NCI-H1694 treated with DMSO at 0.1 percent for 48 hours (cell line): ENCODE measurements around the gene SCN3A.

Experiments used
- DNase-seq: peaks from one replicate; lab custom pipeline; 2025; lab: John Stamatoyannopoulos, UW

SCN3A gene

DNA sequence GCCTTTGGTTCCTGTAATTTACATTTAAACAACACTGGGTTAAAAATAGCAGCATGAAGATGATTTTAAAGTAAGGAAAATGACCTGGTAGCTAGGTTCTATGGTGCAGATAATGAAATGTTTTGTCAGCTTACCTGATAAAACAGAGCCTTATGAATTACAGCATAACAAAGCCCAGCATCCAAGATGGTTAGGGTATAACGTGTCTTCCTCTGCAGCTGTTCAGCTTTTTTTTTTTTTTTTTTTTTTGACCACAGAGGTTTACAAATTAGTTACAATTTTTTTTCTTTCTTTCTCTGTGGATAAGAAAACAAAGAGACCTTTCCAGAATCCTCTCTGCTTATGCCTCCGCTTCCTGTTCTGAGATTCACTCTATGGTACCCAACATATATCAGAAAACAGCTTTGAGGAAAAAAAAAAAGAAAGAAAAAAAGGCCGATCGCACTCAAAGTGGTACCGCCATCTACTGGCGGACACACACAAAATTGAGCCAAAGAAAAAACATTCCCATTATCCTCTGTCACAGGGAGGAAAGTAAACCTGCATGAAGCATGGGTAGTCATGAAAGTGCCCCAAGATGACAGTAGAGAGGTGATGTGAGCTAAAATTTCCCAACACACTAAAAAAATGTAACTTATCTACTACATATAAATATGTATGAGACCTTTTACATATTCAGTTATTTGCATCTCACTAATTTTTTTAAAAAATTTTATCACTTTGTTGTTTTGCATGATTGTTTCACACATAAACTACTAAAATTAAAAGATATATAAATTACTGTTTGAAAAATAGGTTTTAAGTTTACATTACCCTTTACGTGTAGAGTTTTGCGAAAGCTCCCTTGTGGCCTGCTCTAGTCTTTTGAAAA lies at the start of gene SCN3A:
Gene SCN3A (minus strand): TSS at position 362 of the 871 bp plus-strand sequence. CDS start 27,656 bp downstream, outside the sequence.
- peak; percentile 87 for DNase-seq

DNA sequence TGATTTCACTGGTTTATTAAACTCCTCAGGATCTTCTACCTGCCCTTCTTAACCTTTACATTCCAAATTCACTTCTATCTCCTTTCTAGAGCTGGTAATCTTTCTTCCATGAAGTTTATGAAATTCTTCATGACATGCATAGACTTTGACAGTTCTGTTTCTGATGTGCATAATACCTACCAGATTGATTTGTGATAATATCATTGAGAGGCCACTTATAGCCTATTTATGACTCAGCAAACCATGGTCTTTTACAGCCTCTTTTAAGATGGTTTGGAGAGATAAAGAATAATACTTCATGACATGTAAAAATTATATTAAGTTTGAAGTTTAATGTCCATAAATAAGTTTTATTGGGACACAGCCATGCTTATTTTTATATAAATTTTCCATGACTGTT lies 49.3 kb upstream of the SCN3A start:
- DNase-seq: no peak

DNA sequence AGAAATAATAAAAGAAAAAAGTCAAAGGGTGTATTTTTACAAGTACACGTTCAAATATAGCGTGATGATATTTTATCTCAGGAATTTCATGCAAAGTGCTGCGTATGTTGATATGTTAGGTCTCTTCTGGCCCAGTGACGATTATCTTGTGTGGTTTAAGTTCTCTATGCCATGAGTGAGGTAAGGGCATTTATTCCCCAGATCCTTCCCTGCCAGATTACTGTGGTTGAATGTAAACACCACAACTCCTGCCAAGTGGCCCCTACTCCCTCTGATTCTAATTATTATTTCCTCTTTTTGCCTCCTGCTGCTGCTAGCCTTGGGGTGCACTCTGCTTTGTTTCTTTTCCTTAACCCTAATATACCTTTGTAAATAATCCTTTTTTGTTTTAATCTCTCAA lies 47.5 kb upstream of the SCN3A start:
- no peak for DNase-seq

DNA sequence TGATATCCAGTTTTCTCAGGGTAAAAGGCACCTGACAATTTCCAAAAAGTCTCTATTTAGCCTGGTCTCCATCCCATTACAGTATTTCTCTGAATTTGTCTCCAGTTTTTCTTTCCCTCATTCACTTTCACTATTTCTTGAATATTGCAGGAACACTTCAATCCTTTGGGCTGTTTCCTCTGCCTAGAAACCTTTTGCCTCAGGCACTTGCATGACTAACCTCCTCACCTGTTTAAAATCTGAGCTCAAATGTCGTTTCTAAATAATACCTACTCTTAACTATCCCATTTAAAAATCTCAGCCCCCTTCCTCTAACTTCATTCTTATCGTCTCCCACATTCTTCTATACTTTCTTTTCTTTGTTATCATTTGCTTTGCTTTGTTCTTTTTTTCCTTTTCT lies 44.4 kb upstream of the SCN3A start:
- no peak for DNase-seq

DNA sequence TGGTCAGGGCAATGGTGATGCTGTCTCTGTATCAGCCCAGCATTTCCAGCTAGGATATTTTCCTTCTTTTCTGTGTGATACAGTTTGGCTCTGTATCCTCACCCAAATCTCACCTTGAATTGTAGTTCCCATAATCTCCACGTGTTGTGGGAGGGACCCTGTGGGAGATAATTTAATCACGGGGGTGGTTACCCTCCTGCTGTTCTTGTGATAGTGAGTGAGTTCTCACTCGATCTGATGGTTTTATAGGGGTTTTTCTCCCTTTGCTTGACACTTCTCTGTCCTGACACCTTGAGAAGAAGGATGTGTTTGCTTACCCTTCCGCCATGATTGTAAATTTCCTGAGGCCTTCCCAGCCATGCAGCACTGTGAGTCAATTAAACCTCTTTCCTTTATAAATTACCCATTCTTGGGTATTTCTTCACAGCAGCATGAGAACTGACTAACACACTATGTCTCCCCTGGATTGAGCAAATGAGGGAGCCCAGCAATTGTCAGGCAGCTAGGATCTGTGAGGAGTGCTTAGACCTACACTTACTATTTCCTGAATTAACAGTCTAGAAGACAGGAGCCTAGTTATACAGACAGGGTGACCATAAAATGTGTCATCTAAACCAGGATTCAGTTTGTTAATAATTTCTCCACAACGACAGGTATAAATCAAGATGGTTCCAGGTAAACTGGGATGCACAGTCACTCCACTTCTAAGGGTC lies 41.4 kb upstream of the SCN3A start:
- no peak for DNase-seq

DNA sequence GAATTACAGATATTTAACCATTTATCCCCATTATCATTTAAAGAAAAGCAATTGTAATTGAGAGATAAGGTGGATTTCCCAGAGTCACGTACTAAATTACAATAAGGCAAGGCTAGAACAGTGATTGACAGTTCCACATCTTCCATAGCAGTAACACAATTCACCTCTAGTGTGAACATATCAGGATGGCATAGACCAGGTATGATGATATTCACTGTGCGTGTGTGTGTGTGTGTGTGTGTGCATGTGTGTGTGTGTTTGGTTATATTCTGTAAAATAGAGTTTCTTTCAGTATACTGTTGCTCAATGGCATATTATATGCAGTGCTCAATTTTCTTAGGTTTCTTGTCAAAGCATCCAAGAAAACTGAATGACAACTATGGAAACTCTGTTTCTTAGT lies 37.1 kb upstream of the SCN3A start:
- DNase-seq: no peak

DNA sequence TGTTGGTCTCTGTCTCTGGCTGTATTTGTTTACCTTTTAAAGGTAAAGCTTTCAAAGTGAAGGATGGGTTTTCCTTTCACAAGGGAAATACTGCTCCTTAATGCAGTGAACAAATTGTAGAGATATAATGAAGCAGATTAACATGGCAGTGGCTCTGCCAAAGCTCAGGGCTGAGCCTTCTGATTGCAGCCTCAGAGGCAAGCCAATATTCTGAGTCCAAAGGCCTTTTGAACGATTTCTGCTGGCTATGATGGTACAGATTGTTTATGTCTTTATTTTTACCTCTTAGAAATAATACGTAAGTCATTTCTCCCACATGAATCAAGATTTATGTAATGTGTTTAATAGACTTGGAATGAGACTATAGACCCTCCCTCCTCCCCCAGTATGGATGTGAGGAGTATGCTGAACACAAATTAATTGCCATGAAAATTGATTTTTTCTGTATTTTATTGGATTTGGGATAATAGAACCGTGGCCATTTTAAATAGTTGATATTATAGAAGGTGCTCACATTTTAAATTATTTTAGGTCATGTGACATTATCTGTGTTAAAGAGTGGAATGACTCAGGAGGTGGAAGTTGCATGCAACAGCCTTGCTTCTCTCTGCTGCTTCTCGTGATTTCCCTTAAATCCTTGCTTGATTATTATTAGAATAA lies 36.1 kb upstream of the SCN3A start:
- DNase-seq: peak; percentile 58

DNA sequence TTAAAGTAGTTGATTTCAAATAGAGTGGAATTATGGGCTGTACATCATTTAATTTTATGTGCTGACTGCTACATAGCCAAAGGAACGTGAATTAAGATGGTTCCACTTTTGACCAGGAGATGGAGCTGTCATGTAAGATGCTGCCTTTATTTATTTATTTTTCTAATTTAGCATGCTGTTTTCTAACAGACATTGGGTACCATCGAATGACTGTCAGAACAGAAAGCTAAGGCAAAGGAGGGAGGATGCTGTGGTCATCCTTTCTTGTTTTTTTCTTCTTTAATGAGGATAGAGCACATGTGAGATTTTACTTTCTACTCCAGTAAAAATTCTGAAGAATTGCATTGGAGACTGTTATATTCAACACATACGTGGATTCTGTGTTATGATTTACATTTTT lies 35.4 kb upstream of the SCN3A start, which contains the start of gene SCN2A:
Gene SCN2A (plus strand): TSS at position 185 of the 400 bp plus-strand sequence. CDS start 56,410 bp downstream, outside the sequence.
- DNase-seq: peak; percentile 83

DNA sequence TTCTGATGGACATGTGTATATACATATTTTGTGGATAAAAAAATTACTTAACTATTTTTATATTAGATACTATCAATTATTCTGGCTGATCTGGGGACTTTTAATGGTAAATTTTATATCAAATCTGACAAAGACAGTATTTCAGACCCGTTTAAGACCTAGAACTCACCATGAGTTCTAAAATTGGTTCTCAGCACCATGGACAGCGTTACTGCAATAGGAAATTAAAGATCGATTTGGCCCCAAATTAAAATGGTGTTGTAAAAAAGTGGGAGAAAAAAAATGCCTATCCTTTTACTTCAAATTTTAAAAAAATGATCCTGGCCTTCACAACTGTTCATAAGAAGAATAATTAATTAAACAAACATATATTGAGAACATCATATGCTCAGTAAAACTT lies 34.4 kb upstream of the SCN3A start:
- no peak for DNase-seq

DNA sequence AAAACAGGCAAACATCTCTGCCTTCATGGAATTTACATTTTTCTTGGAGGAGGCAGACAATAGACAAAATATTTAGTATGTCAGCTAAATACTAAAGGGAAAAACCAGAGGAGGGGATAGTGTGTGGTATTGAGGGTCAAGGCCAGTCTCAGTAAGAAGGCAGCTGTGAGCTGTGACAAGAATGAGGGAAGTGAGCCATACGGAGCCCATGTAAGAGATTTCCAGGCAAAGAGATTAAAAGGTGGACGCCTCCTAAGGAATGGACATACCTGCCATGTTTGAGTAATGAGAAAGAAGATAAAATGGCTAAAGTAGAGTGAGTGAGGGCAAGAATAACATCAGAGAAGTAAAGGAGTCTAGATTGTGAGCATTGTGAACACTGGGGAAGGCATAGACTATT lies 33.2 kb upstream of the SCN3A start:
- DNase-seq: no peak

DNA sequence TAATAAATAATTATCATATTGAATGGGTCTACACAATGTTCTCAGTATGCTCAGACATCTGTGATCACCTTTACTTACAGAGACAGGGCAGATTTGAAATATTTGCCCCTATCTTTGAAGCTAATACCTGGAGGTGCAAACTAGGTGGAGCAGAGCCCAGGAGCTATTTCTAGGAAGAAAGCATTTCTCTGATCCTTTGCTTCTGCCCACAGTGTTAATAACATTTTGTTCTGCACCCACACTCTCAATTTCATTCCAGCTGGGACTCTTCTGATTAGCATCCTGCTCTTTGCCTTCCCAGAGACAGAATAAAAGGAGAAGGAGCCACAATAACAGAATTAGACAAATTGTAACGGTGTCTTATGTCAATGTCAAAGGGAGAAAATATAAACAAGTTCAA lies 23.7 kb upstream of the SCN3A start:
- DNase-seq: no peak

DNA sequence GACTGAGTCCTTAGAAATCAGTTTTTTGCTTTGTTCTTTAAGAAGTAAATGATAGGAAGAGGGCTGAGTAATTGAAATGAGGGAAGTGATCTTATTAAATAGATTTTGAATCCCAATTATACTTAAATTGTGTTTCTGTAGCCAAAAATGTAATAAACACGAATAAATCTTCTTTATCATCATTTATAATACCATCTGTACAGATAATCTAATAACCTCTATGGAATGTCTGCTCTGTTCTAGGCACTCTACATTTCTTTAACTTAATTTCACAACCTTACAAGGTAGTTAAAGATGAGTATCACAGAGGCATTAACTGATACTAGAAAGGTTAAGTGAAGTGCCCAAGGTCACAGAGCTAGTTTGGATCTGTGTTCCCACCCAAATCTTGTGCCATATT lies 21.1 kb upstream of the SCN3A start:
- DNase-seq: no peak

DNA sequence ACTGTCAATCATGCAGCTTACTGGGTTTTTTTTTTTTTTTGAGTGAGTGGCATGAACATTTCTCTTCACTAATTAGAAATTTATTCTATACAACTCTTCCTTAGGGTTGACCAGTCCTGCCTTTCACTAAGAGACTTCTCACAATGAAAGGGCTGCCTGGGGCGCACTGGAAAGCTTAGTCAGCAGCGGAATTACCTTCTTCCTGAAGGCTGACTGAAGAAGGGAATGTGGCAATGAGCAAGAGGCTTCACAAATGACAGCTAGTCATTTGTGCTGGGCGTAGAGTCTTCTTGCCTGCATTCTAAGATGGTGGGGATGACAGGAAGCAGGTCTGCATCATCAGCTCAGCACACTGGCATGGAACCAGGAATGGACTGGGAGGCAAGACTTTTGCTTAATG lies 15.6 kb upstream of the SCN3A start:
- DNase-seq: no peak

DNA sequence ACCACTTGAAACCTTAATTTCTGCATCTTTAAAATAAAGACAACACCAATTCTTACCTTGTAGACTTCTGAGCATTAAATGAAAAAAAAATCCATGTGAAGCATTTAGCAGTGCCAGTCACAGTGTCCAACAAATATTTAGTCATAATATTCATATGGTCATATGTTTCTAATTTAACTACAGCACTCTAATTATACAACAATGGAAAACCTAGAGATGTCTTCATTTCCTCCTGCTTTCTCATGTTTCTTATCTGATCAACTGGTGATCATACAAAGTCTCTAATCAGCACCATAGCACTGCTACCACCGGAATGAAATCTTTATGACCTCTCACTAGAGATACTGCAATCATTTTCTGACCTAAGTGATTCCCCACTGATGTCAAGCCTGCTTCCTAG lies 10.2 kb upstream of the SCN3A start:
- no peak for DNase-seq

DNA sequence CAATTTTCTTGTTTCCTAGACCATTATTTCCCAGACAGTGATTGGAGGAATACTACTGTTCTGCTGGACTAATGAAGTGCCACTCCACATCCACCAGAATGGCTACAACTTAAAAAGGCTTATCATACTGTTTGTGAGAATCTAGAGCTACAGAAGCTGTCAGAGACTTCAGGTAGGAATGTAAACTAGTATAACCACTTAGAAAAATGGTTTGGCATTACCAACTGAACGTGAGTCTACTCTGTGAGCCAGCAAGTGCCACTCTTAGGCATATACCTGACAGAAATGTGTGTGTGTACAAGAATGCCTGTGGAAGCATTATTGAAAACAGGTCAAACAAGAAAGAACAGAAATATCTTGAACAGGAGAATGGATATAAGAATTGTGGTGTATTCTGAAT lies 4.2 kb upstream of the SCN3A start:
- no peak for DNase-seq

DNA sequence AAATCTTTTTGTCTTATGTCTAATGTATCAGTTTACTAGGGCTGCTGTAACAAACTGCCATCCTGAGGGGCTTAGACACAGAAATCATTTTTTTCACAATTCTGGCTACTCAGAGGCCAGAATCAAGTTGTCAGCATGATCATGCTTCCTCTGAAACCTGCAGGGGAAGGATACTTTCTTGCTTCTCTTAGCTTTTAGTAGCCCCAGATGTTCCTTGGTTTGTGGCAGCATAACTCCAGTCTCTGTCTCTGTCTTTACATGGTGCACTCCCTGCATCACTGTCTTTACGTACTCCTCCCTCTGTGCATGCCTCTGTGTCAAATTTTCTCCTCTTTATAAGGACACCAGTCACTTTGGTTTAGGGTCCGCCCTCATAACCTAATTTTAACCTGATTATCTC lies 2.0 kb upstream of the SCN3A start:
- DNase-seq: no peak

DNA sequence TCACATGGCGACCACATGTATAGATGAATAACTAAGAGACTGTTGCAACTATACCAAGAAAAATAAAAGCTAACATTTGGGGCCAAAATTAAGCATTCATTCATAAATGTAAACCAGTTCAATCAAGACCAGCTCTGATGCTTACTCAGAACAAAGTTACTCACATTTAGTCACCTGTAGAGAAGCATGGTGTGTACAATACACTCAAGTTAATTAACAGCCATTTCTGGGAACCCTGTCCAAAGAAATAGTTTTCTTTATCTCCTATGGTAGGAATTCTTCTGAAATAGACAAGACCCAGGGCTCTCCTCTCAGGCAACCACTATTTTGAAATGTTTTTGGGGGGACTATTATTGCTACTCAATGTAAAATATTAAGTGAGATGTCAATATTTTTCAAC lies 1.6 kb downstream of the SCN3A start:
- DNase-seq: no peak

DNA sequence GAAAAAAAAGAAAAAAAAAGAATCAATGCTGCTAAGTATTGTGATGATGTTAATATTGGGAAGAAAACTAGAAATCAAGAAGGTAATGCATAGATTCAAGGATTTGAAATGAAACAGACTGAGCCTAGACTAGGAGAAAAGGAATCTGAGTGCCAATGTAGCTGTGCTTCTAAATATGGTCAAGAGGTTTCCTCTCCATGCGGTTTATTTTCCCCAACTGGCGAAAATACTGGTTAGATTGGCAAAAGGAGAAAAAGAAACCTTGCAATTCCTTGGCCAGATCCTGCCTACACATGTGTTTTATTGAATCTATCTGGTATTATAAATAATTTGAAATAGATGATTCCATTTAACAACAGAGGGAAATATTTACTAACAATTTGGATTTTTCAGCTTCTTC lies 5.7 kb downstream of the SCN3A start:
- no peak for DNase-seq

DNA sequence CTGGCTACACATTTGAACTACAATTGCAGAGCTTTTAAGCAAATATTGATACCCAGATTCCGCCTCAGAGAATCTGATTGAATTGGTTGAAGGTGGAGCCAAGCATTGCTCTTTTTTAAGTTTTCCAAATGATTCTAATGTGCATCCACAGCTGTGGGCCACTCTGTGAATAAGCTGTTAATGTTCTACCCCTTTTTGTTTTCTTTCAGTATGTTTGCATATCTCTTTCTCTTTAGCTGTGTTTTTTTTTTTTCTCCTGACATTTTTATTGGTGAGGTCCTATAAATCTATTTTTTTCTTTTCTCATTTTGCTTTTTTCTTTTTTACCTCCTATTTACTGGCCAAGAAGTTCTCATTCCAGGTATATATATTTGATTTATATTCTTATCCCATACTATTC lies 6.5 kb downstream of the SCN3A start:
- no peak for DNase-seq

DNA sequence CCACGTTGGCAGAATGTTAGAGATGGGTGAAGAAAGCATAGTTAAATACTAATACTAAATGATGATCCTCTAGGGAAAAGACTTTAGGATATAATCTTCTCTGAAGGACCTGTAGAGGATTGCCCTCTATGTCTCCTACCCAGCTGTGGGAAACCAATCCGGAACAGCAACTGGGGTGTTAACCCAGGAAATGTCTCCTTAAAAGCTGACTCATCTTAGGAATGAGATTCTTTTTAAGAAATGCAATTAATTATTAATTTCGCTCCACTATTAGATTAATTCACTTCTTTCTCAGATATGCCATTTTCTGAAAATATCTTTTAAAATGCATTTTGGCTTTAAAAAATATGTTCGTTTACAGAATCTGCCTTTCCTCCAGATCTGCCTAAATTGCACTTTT lies 7.4 kb downstream of the SCN3A start:
- no peak for DNase-seq

DNA sequence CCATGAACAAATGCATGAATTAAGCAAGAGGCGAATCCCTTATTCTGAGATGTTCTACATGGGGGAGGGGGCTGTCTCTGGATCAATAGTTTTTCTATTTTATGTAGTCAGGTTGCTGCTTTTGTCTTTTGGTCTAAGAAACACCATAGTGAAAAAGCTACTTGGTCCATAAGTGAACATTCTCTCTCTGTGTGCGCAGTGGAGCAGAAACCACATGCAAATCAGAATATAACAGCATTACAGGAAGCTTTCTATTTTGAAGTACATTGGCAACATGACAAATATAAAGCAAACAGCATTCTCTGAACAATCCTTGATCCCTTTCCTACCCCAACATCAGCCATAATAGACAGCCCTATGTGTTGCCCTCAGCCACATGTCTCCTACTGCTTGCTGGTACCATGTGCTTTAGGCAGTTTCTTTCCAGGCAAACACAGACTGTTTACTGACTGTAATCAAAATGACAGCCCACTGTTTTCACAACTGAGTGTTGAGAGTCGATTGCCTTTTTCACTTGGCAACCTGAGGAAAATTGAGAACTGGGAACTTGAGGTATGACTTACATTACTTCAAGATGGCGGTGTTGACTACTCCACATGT lies 10.6 kb downstream of the SCN3A start:
- no peak for DNase-seq

DNA sequence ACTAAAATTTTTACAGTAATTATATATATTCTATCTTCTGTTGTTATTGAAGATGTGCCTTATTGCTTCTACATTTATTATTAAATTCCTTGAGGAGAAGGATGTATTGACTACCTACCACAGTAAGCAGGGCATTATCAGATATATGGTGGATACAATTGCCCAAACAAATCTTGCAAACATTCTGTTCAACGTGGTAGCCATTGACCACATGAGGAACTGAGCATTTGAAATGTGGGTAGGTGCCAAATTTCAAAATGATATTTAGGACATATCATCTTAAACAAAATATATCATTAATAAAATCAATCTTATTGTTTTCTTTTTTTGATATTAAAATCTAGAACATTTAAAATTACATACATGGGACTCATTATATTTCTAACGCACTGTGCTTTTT lies 11.1 kb downstream of the SCN3A start:
- no peak for DNase-seq
